IPS-20b (cell line): ENCODE data around the gene NTN1.
"Not testable (repeated sequence)": the region's sequence is repeated elsewhere in the genome, so short reads cannot be mapped to it uniquely, and the experiment has no call there.

Experiments used
- H3K27ac ChIP-seq: one replicate; pipeline ENCODE4 v1.5.1; 2013; ENCODE audit warnings: low read length
- H3K27me3 ChIP-seq: 2 replicates; pipeline ENCODE4 v1.6.1; 2013; ENCODE audit warnings: mild to moderate bottlenecking, low read length, inconsistent platforms; ENCODE audit not compliant: insufficient read depth
- H3K36me3 ChIP-seq: 2 replicates; pipeline ENCODE4 v1.6.1; 2013; ENCODE audit warnings: low read depth, mild to moderate bottlenecking, inconsistent platforms, low read length, moderate library complexity; ENCODE audit not compliant: insufficient read depth
- H3K4me1 ChIP-seq: 2 replicates; pipeline ENCODE4 v1.6.1; 2013; ENCODE audit warnings: mild to moderate bottlenecking, control low read depth, inconsistent platforms, low read length, moderate library complexity; ENCODE audit not compliant: insufficient read depth
- H3K4me3 ChIP-seq: 2 replicates; pipeline ENCODE4 v1.5.1; 2013; ENCODE audit warnings: mild to moderate bottlenecking, low read length, inconsistent platforms
- H3K9ac ChIP-seq: 2 replicates; pipeline ENCODE4 v1.6.1; 2013; ENCODE audit warnings: low read depth, mild to moderate bottlenecking, inconsistent platforms, low read length, moderate library complexity
- H3K9me3 ChIP-seq: 2 replicates; pipeline ENCODE4 v1.6.1; 2013; ENCODE audit warnings: mild to moderate bottlenecking, low read depth, low read length, inconsistent platforms; ENCODE audit not compliant: insufficient read depth

The NTN1 gene

GRCh38 chr17:9257630-9257965 lies 236.3 kb downstream of the NTN1 start:
- H3K4me1 ChIP-seq, H3K27ac ChIP-seq, H3K27me3 ChIP-seq, H3K9ac ChIP-seq, H3K9me3 ChIP-seq, H3K4me3 ChIP-seq, H3K36me3 ChIP-seq: not testable (repeated sequence)

- Histone ChIP-seq H3K4me1 (peaks cover 7% of the 10 kb centered on the region; the same call in 1 of the 2 replicates), H3K27ac (no peak overlapping the region), H3K9ac (no peak overlapping the region), H3K4me3 (no peak overlapping the region), H3K9me3 (no peaks in the 10 kb centered on the region), H3K36me3 (no peaks in the 10 kb centered on the region), H3K27me3 (no peaks in the 10 kb centered on the region)
These were observed 237.1 kb downstream of the NTN1 start for GRCh38 chr17:9258115-9259015.

- Histone ChIP-seq H3K27ac (no peak overlapping the region), H3K4me3 (no peak overlapping the region), H3K9ac (no peak overlapping the region), H3K4me1 (peaks cover 7% of the 10 kb centered on the region; the same call in 1 of the 2 replicates), H3K36me3 (no peaks in the 10 kb centered on the region), H3K9me3 (no peaks in the 10 kb centered on the region), H3K27me3 (no peaks in the 10 kb centered on the region)
These were observed 238.1 kb downstream of the NTN1 start for GRCh38 chr17:9259419-9259818.

- no peak overlapping the region for H3K4me3 ChIP-seq
- H3K9me3 ChIP-seq, result no peaks in the 10 kb centered on the region
- H3K27me3 ChIP-seq, result no peaks in the 10 kb centered on the region
- peaks cover 7% of the 10 kb centered on the region; the same call in 1 of the 2 replicates for H3K4me1 ChIP-seq
- no peak overlapping the region for H3K27ac ChIP-seq
- H3K36me3 ChIP-seq, result no peaks in the 10 kb centered on the region
- no peak overlapping the region for H3K9ac ChIP-seq
These were observed 240.0 kb downstream of the NTN1 start for GRCh38 chr17:9261081-9262012.

DNA sequence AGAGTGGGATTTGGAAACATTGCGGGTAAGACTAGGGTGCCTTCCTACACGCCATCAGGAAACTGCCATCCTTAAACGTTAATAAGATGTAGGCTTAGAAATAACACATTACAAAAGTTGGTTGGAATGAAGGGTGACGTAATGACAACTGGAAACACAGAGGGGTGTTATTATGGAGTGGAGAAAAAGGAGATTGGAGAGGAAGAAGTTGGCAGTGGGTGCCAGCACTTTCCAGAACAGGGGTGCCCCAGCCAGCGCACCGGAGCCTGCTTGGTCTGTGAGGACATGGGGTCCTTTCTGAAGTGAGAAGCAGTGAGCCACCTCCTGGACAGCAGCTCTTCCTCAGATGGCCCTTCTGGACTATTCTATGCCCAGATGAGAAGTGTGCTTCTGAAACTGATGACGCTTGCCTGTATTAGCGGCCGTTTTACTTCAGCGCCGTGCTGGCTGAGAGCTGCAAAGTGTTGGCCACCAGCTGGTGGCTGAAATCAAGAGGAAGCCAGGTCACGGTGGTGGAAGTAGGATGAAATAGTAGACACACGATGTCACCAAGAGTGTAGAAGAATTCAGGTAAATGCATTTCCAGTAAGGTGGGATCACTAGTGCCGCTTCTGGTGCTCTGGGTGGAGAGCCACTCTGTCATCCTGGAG lies 244.8 kb downstream of the NTN1 start:
- Histone ChIP-seq H3K9ac (no peak overlapping the region), H3K9me3 (no peaks in the 10 kb centered on the region), H3K36me3 (no peaks in the 10 kb centered on the region), H3K4me1 (no peaks in the 10 kb centered on the region), H3K4me3 (no peak overlapping the region), H3K27me3 (no peaks in the 10 kb centered on the region), H3K27ac (no peak overlapping the region)

GRCh38 chr17:9266697-9267117 lies 245.4 kb downstream of the NTN1 start:
- Histone ChIP-seq H3K9ac (no peak overlapping the region), H3K36me3 (no peaks in the 10 kb centered on the region), H3K9me3 (no peaks in the 10 kb centered on the region), H3K27me3 (no peaks in the 10 kb centered on the region), H3K27ac (no peak overlapping the region), H3K4me3 (no peak overlapping the region), H3K4me1 (no peaks in the 10 kb centered on the region)

- H3K9me3 ChIP-seq, result no peaks in the 10 kb centered on the region
- H3K27ac ChIP-seq, result no peak overlapping the region
- no peaks in the 10 kb centered on the region for H3K36me3 ChIP-seq
- no peak overlapping the region for H3K9ac ChIP-seq
- no peaks in the 10 kb centered on the region for H3K4me1 ChIP-seq
- no peak overlapping the region for H3K4me3 ChIP-seq
- H3K27me3 ChIP-seq, result no peaks in the 10 kb centered on the region
These were observed 247.2 kb downstream of the NTN1 start for GRCh38 chr17:9268546-9268945.

DNA sequence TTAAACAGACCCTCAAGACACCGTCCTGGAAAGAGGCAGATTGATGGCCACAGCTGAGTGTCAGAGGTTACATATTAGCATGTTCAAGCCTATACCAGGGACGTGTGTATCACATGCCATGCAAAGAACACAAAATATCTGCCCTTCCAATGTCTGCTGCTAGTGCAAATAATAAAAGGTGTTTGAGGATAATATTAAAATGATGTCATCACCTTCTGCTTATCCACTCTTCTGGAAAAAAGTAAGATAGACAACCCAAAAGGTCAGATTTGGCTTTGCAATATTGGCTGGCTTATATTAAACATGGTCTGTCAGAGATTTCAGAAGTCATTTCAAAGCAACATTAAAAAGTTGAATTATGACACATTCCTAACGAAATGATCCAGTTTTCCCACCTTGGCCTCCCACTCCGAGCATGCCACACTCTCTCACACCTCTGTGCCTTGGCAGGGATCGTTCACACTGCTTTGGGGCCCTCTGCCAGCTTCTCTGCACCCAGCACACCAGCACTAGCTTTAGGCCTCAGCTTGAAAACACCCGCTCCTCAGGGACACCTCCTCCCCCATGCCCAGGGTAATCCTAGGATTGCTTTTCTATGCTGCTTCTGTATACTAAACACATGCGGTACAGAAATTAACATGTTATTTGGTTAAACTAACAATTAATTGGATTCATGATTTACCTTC lies 248.2 kb downstream of the NTN1 start:
- no peak overlapping the region for H3K4me3 ChIP-seq
- H3K27me3 ChIP-seq, result no peaks in the 10 kb centered on the region

DNA sequence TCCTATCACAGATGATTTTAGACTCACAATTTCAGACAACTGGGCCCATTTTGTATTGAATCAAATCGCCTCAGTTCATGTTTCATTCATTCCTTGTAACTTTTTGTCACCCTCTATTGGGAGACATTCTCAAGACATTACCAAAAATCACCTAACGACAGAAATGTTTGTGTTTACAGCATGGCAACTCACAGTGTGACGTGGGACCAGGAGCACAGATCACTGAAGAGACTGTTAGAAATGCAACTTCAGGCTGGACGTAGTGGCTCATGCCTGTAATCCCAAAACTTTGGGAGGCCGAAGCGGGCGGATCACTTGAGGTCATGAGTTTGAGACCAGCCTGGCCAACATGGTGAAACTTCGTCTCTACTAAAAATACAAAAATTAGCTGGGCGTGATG lies 249.6 kb downstream of the NTN1 start:
- no peak overlapping the region for H3K9ac ChIP-seq
- no peaks in the 10 kb centered on the region for H3K36me3 ChIP-seq
- H3K27ac ChIP-seq, result no peak overlapping the region
- H3K27me3 ChIP-seq, result no peaks in the 10 kb centered on the region
- H3K9me3 ChIP-seq, result no peaks in the 10 kb centered on the region
- no peak overlapping the region for H3K4me3 ChIP-seq
- H3K4me1 ChIP-seq, result no peaks in the 10 kb centered on the region

More for the DNA sequence above, 248.2 kb downstream of the NTN1 start:
- Histone ChIP-seq H3K27ac (no peak overlapping the region), H3K9ac (no peak overlapping the region), H3K9me3 (no peaks in the 10 kb centered on the region), H3K4me1 (no peaks in the 10 kb centered on the region), H3K36me3 (no peaks in the 10 kb centered on the region)

- H3K4me1 ChIP-seq, result no peaks in the 10 kb centered on the region
- H3K27ac ChIP-seq, result no peak overlapping the region
- no peaks in the 10 kb centered on the region for H3K27me3 ChIP-seq
- H3K9me3 ChIP-seq, result no peaks in the 10 kb centered on the region
- H3K9ac ChIP-seq, result no peak overlapping the region
- H3K36me3 ChIP-seq, result no peaks in the 10 kb centered on the region
- H3K4me3 ChIP-seq, result no peak overlapping the region
These were observed 250.7 kb downstream of the NTN1 start for GRCh38 chr17:9271989-9272388.
